ENCODE measurements around the gene SLC9B2. TPM values are rescaled to one million over a fixed set of nuclear protein-coding genes. Genes with fewer than 3 reads are reported as not detected.

Gene SLC9B2
- total RNA-seq, 2 experiments from 2014 or later, result 26.5 to 36.5 TPM

DNA sequence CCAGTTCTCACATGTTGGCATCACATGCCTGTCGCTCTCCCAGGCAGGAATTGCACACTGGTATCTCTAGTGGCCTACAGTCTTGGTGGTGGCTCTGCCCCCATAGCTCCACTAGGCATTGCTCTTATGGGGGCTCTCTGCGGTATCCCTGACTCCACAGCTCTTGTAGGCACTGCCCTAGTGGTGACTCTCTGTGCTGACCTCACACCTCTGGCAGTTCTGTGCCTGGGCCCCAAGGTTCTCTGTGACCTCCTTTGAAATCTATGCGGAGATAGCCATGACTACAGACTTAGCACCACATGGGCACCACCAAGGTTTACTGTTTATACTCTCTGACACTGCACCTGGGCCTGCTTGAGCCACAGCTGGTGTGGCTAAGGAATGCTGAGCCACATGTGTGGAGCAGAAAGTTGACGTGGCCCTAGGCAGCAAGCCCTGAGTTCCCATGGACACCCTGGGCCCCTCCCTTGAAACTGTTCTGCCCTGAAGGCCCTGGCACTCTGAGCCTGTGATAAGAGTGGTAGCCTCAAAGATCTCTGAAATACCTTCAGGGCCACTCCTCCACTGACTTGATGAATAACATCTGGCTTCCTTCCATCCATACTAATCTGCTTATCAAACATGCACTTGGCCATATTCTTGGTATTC lies 65.1 kb downstream of the SLC9B2 start:
- Histone ChIP-seq H3K9me2 (ENCODE audit: insufficient read depth, low read length) (no peaks in the 10 kb centered on the region), H3K4me3 (ENCODE audit: low read depth, low read length, poor library complexity, severe bottlenecking) (no peak overlapping the region), H2AFZ (ENCODE audit: low read length) (no peak overlapping the region), H3K9me3 (ENCODE audit: low read length) (no peaks in the 10 kb centered on the region), H4K20me1 (ENCODE audit: insufficient read depth, low read length) (no peaks in the 10 kb centered on the region), H3K4me1 (ENCODE audit: insufficient read depth, low read length, poor library complexity, severe bottlenecking) (no peaks in the 10 kb centered on the region), H3K79me2 (ENCODE audit: insufficient read depth, low read depth, low read length) (no peaks in the 10 kb centered on the region), H3K36me3 (ENCODE audit: insufficient read depth, low read length) (no peaks in the 10 kb centered on the region), H3K27ac (ENCODE audit: low read depth, low read length, poor library complexity, severe bottlenecking) (no peak overlapping the region), H3K4me2 (ENCODE audit: low read length) (no peak overlapping the region)
- intact Hi-C loops (cut with micrococcal nuclease; ENCODE audit: unreplicated experiment), result no loop called here
- CTCF ChIA-PET (ENCODE audit: unreplicated experiment), result no interaction called here
- POLR2A ChIA-PET, result interaction anchor here (1.1 kb wide), 1 partner anchor 194 kb away, joined by 3 read pairs; no protein-coding TSS in a partner anchor
- no TSS peak for BruUV-seq (replicated peaks)
- no peak for DNase-seq (ENCODE audit: low spot score)
- no peak for TF ChIP-seq EZH2phosphoT487 (IDR thresholded peaks at IDR 0.05; ENCODE audit: borderline replicate concordance, low read depth, low read length)
- TF ChIP-seq, protein P1, sequence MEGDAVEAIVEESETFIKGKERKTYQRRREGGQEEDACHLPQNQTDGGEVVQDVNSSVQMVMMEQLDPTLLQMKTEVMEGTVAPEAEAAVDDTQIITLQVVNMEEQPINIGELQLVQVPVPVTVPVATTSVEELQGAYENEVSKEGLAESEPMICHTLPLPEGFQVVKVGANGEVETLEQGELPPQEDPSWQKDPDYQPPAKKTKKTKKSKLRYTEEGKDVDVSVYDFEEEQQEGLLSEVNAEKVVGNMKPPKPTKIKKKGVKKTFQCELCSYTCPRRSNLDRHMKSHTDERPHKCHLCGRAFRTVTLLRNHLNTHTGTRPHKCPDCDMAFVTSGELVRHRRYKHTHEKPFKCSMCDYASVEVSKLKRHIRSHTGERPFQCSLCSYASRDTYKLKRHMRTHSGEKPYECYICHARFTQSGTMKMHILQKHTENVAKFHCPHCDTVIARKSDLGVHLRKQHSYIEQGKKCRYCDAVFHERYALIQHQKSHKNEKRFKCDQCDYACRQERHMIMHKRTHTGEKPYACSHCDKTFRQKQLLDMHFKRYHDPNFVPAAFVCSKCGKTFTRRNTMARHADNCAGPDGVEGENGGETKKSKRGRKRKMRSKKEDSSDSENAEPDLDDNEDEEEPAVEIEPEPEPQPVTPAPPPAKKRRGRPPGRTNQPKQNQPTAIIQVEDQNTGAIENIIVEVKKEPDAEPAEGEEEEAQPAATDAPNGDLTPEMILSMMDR (conservative IDR thresholded peaks at IDR 0.05; ENCODE audit: low read length), result no peak

DNA sequence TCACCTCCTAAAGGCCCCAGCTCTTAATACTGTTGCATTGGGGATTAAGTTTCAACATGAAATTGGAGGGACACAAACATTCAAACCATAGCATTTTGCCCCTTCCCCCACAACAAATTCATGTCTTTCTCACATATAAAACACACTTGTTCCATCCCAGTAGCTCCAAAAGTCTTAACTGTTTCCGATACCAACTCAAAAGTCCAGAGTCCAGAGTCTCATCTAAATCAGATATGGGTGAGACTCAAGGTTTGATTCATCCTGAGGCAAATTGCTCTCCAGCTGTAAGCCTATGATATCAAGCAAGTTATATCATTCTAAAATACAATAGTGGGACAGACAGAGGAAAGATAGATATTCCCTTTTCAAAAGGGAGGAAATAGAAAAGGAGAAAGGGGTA lies 65.8 kb downstream of the SLC9B2 start:
- Histone ChIP-seq H4K20me1 (ENCODE audit: insufficient read depth, low read length) (no peaks in the 10 kb centered on the region), H3K4me2 (ENCODE audit: low read length) (no peak overlapping the region), H3K36me3 (ENCODE audit: insufficient read depth, low read length) (no peaks in the 10 kb centered on the region), H3K9me2 (ENCODE audit: insufficient read depth, low read length) (no peaks in the 10 kb centered on the region), H3K4me3 (ENCODE audit: low read depth, low read length, poor library complexity, severe bottlenecking) (no peak overlapping the region), H3K79me2 (ENCODE audit: insufficient read depth, low read depth, low read length) (no peaks in the 10 kb centered on the region), H3K27ac (ENCODE audit: low read depth, low read length, poor library complexity, severe bottlenecking) (no peak overlapping the region), H3K4me1 (ENCODE audit: insufficient read depth, low read length, poor library complexity, severe bottlenecking) (no peaks in the 10 kb centered on the region), H2AFZ (ENCODE audit: low read length) (no peak overlapping the region), H3K9me3 (ENCODE audit: low read length) (no peaks in the 10 kb centered on the region)
- CTCF ChIA-PET (ENCODE audit: unreplicated experiment), result interaction anchor here (1.0 kb wide), 1 partner anchor 80 kb away, joined by 3 read pairs; no protein-coding TSS in a partner anchor
- no TSS peak for BruUV-seq (replicated peaks)
- no peak for DNase-seq (ENCODE audit: low spot score)
- TF ChIP-seq EZH2phosphoT487 (IDR thresholded peaks at IDR 0.05; ENCODE audit: borderline replicate concordance, low read depth, low read length), result no peak
- TF ChIP-seq, protein P1 (conservative IDR thresholded peaks at IDR 0.05; ENCODE audit: low read length), result no peak
- POLR2A ChIA-PET, result no interaction called here
- intact Hi-C loops (cut with micrococcal nuclease; ENCODE audit: unreplicated experiment), result no loop called here

Data from OCI-LY7 (cell line).